NCI-H1436 (cell line): ENCODE results near the gene TCHP.

ENCODE experiments used
- DNase-seq: peaks from one replicate; lab custom pipeline; 2025; lab: John Stamatoyannopoulos, UW

TCHP gene

DNA sequence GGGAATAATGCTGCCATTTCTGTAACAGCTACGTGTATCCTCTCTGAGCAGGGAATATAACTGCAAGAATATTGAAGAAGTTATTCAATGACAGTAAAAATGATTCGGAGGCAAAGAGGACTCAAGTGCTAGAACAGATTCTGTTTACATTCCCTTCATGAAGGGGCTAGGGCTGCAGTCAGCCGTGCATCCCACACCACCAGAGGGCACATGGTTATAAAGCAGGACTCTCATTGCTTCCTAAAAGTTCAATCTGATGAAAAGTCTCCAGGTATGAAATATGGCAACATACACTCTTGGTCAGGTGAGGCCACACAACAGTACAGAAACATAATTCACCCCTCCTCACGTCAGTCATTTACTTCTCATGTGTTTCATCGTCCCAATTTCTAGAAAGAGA, 34.0 kb downstream of the TCHP start:
- DNase-seq: no peak

DNA sequence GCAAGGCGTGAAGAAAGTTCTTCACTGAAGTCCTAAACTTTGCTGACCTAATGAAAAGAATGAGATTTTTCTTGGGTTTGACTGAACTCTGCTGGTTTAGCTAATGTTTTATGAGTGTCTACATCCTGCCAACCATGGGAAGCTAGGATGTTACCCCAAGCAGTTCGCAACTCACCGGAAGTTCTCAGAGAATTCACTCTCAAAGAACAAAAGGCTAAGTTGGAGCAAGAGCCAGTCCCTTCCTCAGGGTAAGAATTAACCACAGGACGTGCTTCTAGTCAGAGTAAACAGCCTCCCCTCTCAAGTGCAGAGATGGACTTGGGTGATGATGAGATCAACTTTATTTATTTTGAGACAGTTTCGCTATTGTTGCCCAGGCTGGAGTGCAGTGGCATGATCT, 37.3 kb downstream of the TCHP start:
- DNase-seq: no peak

DNA sequence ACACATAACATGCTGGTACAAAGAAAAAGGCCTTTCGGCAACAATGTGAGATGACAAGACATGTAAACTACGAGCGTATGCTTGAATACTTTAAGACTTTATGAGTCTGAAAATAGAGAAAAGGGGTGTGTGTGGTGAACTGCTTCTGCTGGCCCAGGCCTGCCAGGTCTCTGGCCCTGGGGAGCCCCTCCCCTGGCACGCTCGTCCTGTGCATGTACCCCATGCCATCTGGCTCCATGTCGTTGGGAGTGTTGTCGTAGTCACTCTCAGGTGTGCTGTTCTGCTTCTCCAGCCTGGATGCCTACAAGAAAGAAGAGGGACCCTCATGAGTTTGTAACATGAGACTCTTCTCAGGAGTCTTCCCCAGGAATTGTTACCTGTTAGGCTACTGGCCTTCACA, 38.9 kb downstream of the TCHP start:
- no peak for DNase-seq

GRCh38 chr12:109939504-109939903, 39.4 kb downstream of the TCHP start:
- no peak for DNase-seq

GRCh38 chr12:109940339-109940923, 40.4 kb downstream of the TCHP start:
- no peak for DNase-seq

- DNase-seq: no peak
Observed at GRCh38 chr12:109943811-109944210, 43.7 kb downstream of the TCHP start.

DNA sequence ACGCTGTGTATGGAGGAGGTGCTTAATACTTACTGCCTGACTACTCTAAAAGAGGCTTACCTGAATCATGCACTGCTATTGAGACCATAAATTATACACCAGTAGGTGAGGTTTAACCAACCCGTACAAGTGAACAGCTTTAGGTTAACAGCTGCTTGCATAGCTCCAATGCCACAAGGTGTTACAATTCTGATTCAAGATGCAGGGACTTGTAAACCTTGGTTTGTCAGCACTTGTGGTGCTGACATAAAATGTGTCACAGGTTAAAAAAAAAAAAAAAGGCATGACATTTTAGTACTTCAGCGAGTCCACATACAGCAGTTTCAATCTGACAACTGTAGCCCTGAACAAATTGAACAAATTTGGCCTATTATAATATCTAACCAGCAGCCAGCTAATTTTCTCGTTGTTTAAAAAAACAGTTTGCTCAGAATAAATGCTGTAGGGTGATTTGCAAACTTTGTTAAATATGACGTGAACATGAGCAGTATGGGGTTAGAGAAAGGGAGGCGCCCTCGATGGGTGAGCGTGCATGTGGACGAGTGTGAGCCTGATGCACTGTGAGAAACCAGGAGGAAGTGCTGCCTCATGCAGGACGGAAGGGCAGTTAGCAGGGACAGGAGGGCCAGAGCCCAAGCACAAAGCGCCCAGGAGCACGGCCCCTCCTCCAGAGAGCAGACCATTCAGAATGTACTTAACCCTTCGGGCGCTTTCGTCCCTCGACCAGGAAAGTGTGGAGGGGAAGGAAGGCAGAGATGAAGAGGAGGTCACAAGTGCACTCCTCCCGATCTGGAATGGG, 44.7 kb downstream of the TCHP start:
- no peak for DNase-seq

- no peak for DNase-seq
Observed at GRCh38 chr12:109946505-109946904, 46.4 kb downstream of the TCHP start.

DNA sequence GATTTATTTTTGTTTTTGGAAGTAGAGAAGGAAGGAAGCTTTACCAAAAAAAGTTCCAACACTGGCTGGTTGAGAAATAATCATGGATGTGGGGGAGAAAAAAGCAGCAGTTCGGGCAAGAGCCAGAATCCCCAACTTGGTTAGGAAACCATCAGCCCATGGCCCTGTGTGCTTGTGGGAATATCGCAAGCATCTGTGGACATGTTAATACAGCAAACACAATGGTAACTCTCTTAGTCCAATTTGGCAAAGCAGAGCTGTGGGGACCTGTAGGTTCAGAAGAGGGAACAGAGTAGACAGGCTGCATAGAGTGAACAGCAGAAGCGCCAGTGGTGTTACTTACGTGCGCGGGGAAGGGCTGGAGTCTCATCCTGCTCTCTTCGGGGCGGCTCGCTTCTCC, 46.8 kb downstream of the TCHP start:
- no peak for DNase-seq

DNA sequence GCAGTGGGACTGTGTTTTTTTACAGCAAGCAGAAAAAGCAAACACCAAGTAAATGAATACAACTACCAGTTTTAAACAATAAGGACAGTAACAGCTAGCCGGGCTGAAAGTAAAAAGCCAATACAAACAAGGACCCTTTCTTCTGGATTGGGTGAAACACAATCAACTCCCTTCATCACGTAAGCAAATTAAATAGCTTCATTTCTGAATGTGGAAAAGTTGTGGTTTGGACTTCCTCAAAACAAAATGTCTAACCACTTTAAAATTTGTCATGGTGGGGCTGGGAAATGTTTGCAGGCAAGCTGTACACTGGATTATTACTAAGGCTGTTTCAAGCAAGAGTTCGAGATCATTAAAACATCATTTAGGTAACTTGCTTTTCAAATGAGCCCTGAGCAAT, 47.4 kb downstream of the TCHP start:
- no peak for DNase-seq

GRCh38 chr12:109948368-109948767, 48.3 kb downstream of the TCHP start:
- no peak for DNase-seq

DNA sequence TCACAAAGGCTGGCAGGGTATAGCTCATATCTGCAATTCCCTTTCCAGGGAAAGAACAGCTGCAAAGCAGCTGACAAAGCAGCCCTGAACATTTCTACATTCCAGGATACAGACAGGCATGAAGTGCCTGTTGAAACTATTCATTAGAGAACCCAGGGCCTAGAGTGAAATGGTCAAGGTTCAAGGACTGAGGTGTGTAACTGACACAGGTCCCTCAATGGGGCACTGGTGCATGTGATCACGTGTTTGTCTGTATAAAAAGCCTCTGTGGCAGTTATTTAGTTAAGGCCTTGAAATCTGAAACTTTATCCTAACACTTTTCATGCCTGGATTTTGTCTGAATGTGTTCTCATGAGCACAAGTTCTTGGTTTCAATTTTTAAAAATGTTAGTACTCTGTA, 49.0 kb downstream of the TCHP start:
- DNase-seq: no peak

DNA sequence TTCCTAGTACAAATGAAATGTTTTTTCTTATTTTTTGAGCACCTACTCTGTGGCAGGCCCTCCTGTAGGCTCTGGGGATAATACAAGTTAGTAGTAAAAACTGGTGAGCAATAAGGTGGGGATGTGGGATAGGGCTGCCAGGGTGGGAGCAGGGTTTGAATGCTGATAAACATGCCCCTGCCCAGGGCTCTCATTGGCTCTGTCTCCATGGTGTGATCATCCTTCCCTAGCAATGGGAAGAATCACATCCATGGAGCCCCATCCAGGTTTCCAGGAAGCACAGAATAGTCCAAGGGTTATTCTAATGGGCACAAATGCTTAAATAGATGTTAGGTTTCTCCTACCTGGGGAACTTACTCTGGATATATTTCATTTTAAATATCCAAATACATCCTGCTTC, 50.6 kb downstream of the TCHP start:
- no peak for DNase-seq

- no peak for DNase-seq
Observed at GRCh38 chr12:109951136-109951535, 51.1 kb downstream of the TCHP start.

DNA sequence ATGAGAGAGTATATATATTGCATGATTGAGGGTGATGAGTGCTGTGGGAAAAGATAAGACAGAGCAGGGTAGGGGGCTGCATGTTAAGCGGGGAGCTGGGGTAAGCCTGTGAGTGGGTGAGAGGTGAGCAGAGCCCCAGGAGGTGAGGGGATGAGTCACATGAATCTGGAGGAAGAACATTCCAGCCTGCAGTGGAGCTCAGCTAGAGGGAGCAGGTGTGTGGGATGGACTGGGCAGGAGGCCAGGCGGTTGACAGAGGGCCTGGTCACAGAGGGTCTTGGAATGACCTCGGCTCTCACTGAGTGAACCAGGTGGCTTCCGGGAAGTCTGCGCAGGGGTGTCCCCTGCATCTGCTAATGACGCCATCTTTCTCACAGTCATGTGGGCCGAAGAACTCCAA, 51.7 kb downstream of the TCHP start:
- DNase-seq: no peak

DNA sequence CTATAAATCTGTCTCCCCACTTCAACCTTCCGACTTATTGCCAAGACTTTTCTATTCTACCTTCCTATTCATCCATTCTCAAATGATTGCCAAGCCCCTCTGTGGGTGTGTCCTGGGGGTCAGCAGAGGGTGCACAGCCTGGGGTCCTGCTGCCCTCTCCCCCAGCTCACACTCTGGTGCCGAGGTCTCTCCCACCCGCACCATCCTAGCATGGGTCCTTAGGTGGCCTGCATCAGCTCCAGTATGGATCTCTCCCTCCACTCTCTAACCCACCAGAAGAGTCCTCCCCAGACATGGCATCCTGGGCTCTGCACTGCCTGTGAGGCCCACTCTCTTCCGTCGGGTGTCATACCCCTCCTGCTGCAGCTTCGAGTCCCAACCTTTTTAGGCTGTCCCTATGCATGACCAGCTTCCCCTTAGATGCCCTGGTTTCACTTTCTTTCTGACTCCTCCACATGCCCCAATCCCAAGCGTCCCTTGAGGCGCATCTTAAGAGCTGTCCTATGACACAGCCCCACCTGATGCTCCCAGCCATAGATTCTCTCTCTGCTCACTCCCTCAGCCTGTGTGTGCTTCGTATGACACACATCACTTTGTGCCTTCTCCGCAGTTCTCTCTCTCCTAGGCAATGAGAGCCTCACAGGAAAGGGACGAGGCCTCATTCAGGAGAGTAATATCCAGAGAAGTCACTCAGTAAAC, 52.2 kb downstream of the TCHP start:
- no peak for DNase-seq

- DNase-seq: no peak
Observed at GRCh38 chr12:109952873-109953272, 52.8 kb downstream of the TCHP start.

GRCh38 chr12:109953656-109954055, 53.6 kb downstream of the TCHP start:
- DNase-seq: no peak

- no peak for DNase-seq
Observed at GRCh38 chr12:109958374-109958773, 58.3 kb downstream of the TCHP start.

GRCh38 chr12:109959411-109960093, 59.5 kb downstream of the TCHP start:
- DNase-seq: no peak

DNA sequence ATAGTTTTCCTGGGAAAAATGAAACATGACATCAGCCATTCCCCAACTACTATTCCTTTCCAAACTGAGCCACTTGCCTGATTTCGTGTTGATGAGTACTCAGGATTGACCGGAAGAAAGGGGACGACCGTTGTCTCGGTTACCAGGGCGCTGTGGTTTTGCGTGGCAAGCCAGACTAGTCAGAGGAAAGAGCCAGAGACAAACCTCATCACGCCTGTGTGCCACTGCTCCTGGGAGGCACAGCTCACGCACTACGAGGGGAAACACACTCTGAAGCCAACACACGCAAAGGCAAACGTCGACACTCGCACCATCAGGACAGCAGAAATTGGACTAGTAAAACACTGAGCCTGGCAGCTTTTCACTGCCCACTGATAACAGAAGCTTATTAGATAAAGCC, 61.1 kb downstream of the TCHP start:
- no peak for DNase-seq

DNA sequence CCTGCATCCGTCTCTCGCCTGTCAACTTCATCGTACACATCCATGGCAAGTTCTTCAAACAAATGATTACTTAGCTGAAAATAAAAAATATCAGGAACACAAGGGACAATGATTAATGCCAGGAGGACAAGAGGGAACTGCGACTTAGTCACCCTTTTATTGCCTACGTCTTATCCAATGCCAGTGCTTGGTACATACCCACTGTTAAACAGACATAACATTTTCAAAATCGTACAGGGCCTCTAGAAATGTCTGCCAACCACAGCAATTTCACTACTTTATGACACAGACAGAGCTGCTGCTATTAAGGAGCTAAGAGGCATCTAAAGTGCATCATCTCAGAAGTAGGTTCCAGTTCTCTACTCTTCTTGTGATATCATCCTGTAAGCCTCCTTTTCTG, 61.5 kb downstream of the TCHP start:
- DNase-seq: no peak

DNA sequence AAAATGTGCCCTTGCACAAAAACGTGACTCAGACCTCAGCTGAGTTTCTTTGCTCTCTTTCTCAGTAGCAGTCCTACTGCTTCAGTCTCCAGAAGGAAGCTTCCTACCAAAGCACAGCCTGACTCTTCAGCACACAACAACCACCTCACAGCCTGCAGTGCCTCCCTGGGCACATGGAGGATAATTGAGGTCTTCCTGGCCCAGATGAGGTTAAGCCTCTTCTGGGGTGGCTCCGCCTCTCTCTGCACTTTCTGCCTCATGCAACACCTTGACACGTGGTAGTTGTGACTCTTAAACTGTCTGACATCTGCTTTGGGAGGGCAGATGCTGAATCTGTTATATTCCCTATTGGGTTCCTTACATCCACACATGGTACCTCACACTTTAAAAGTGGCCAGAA, 62.3 kb downstream of the TCHP start:
- DNase-seq: no peak
